Spleen (tissue), 11 donors: Measurements from ENCODE around the gene TNRC18. TPM values are rescaled to one million over a fixed set of nuclear protein-coding genes. Genes with fewer than 3 reads are reported as not detected.
A peak's percentile ranks its signal among the peaks of the same experiment; 100 is the strongest.

ENCODE experiments used
- DNase-seq: peaks from one replicate; pipeline ENCODE4 v3.0.0-alpha.2; 2020
- H3K27ac ChIP-seq, 8 donors: fragments of 200-600 bp; sonication (generic) in 7 of 8; 1 replicate in 4 of 8; 2 replicates in 4 of 8; pipeline versions ENCODE4 v1.5.0 to v1.8.0; 2016 to 2021; ENCODE audit warnings: inconsistent platforms in 4 of 8, mild to moderate bottlenecking in 4 of 8, moderate library complexity in 1 of 8
- H3K27me3 ChIP-seq, 7 donors: fragments of 200-600 bp; sonication (generic) in 6 of 7; replicated peaks in 1 of 7; 1 replicate in 4 of 7; 2 replicates in 3 of 7; pipeline versions ENCODE4 v1.5.0 to v1.8.0; 2016 to 2021; ENCODE audit warnings: inconsistent platforms in 3 of 7, mild to moderate bottlenecking in 1 of 7
- H3K36me3 ChIP-seq, 6 donors: fragments of 200-600 bp; sonication (generic) in 5 of 6; 1 replicate in 4 of 6; 2 replicates in 2 of 6; pipeline versions ENCODE4 v1.5.0 to v1.8.0; 2016 to 2021; ENCODE audit warnings: inconsistent platforms in 2 of 6
- H3K4me1 ChIP-seq, 6 donors: fragments of 200-600 bp; sonication (generic) in 5 of 6; 1 replicate in 3 of 6; 2 replicates in 3 of 6; pipeline versions ENCODE4 v1.5.0 to v1.8.0; 2016 to 2021; ENCODE audit warnings: inconsistent platforms in 3 of 6
- H3K4me3 ChIP-seq, 8 donors: fragments of 200-600 bp; sonication (generic) in 7 of 8; 1 replicate in 4 of 8; 2 replicates in 4 of 8; pipeline versions ENCODE4 v1.5.0 to v1.8.0; 2016 to 2021; ENCODE audit warnings: inconsistent platforms in 4 of 8, mild to moderate bottlenecking in 4 of 8, moderate library complexity in 2 of 8
- H3K9me3 ChIP-seq, 8 donors: fragments of 200-600 bp; sonication (generic) in 7 of 8; 1 replicate in 4 of 8; 2 replicates in 4 of 8; pipeline versions ENCODE4 v1.5.0 to v1.8.0; 2016 to 2021; ENCODE audit warnings: inconsistent platforms in 4 of 8
- CTCF ChIP-seq, 11 experiments: fragments of 200-600 bp in 7 of 11; fragments of 450-650 bp in 4 of 11; sonication (generic) in 4 of 11; IDR thresholded peaks in 8 of 11; conservative IDR thresholded peaks in 3 of 11; 1 replicate in 7 of 11; 2 replicates in 4 of 11; pipeline versions ENCODE4 v1.4.0 to v1.8.0; 2016 to 2021; ENCODE audit warnings: antibody characterized with exemption in 11 of 11, inconsistent platforms in 4 of 11, mild to moderate bottlenecking in 1 of 11
- POLR2A ChIP-seq, 3 donors: fragments of 450-650 bp; IDR thresholded peaks; one replicate each; pipeline ENCODE4 v1.5.1; 2017; ENCODE audit warnings: antibody characterized with exemption in 3 of 3, mild to moderate bottlenecking in 1 of 3
- POLR2AphosphoS5 ChIP-seq, 3 donors: sonication (generic); formaldehyde crosslinking; IDR thresholded peaks; one replicate each; pipeline ENCODE4 v1.5.1; 2017; ENCODE audit warnings: antibody characterized with exemption in 3 of 3
- WGBS, 5 donors: extraction: QIAGEN DNeasy Blood & Tissue Kit in 3 of 5; methylation state at CpG; one replicate each; pipeline versions ENCODE4 v1.1.5 to v1.1.7; 2013 to 2018; 5-methylcytosine and 5-hydroxymethylcytosine counted together
- intact Hi-C: fragments of 100-400 bp; cut with DNase I; formaldehyde crosslinking; loops from one replicate; pipeline ENCODE4 v1.15.0; 2023; ENCODE audit warnings: low total_unique reads
- polyA plus RNA-seq, 3 donors: library from polyadenylated mRNA; stranded (reverse); fragments of 200-250 nt; gene quantifications; one replicate each; pipeline ENCODE4 v1.2.1, GENCODE V29; 2013
- total RNA-seq, 7 donors: library from RNA; depleted of rRNA in 3 of 7; stranded (reverse); fragments of >200 nt in 3 of 7; fragmentation: NEBNext Ultra II Directional in 4 of 7; extraction: Animal tissue kit (Norgen Biotek cat#: 25700) in 4 of 7; gene quantifications; one replicate each; pipeline versions ENCODE4 v1.1.0 to v1.2.1, GENCODE V29; 2016 to 2021
- donor health status: healthy with polysubstance abuse.
- donor health status: DM: no; HTN: no; CAD: no; lungs with moderate emphysema.
- donor health status: DM: no; HTN: no; CAD: no.
- donor health status: Bipolar disorder and iron deficiency.
- donor health status: healthy.
- donor health status: DM: no; HTN: no; CAD: no.
- donor health status: DM: yes; HTN: yes; CAD: no.

The TNRC18 gene
- total and polyA plus RNA-seq, 10 donors: 3.4 to 124 (median 71.0) TPM

DNA sequence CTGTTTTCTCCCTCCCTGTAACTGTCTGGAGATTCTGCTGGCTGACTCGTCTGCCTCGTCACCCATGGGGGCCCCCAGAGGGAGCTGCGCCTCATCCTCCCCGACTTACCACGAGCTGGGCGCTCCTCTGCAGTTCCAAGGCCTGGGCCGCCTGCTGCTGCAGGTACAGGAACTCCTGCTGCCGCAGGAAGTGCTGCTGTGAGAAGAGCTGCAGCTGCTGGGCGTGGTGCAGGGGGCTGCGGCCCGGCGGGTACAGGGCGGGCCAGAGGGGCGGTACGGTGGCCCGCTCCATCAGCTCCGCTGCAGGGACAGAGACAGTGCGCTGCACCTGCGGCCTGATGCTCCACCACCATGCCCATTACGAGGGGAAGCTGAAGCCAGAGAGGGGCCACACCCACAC lies 47.7 kb downstream of the TNRC18 start:
- 63 to 83% (median 76%) methylated on average over 3 to 20 of the region's 20 CpGs for WGBS, 5 donors
- Histone ChIP-seq H3K4me1 (peaks cover 0 to 37% (median 10%) of the 10 kb centered on the region in 6 donors), H3K27ac (peak overlapping the region in 2 of 8 donors; percentile 21 to 30), H3K27me3 (no peaks in the 10 kb centered on the region), H3K9me3 (no peaks in the 10 kb centered on the region), H3K36me3 (peaks cover 0 to 97% (median 66%) of the 10 kb centered on the region in 6 donors), H3K4me3 (no peak overlapping the region)
- intact Hi-C loops: no loop called here
- TF ChIP-seq CTCF (IDR thresholded peaks at IDR 0.05 in 8 of 11, conservative IDR thresholded peaks at IDR 0.05 in 3 of 11): no peak
- TF ChIP-seq POLR2AphosphoS5 (IDR thresholded peaks at IDR 0.05): peak in 1 of 3 donors; percentile 44
- TF ChIP-seq POLR2A (IDR thresholded peaks at IDR 0.05): no peak
- no peak for DNase-seq

DNA sequence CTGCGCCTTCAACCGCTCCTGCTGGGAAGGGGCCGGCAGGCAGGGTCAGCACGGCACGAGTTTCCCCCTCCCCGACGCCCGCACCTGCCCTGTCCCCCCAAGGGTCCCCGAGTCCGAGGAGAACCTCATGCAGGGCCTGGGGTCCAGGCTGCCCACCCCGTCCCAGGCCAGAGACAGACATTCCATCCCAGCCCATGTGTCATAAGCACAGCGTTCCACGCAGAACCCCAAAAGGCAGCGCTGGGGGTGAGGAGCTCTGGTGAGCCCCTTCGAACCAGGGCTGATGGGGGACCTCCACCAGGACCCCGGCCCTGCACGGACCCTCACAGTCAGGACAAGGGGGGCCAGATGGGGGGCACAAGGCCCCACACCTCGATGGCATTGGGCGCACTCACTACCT lies 49.2 kb downstream of the TNRC18 start:
- no peak for DNase-seq
- no peaks in the 10 kb centered on the region for H3K9me3 ChIP-seq
- no peak overlapping the region for H3K4me3 ChIP-seq
- peaks cover 0 to 30% (median under 1%) of the 10 kb centered on the region in 6 donors for H3K4me1 ChIP-seq
- H3K36me3 ChIP-seq: peaks cover 2 to 97% (median 79%) of the 10 kb centered on the region in 6 donors
- intact Hi-C loops: no loop called here
- no peaks in the 10 kb centered on the region for H3K27me3 ChIP-seq
- TF ChIP-seq POLR2AphosphoS5 (IDR thresholded peaks at IDR 0.05) (peak in 1 of 3 donors; percentile 20), CTCF (IDR thresholded peaks at IDR 0.05 in 8 of 11, conservative IDR thresholded peaks at IDR 0.05 in 3 of 11) (no peak), POLR2A (IDR thresholded peaks at IDR 0.05) (no peak)
- WGBS, 5 donors: 94 to 100% (median 96%) methylated on average over 8 to 19 of the region's 19 CpGs
- no peak overlapping the region for H3K27ac ChIP-seq

GRCh38 chr7:5373300-5373699 lies 50.3 kb downstream of the TNRC18 start:
- no peak overlapping the region for H3K27ac ChIP-seq
- H3K9me3 ChIP-seq: no peaks in the 10 kb centered on the region
- no peaks in the 10 kb centered on the region for H3K27me3 ChIP-seq
- intact Hi-C loops: no loop called here
- H3K4me3 ChIP-seq: no peak overlapping the region
- TF ChIP-seq POLR2AphosphoS5 (IDR thresholded peaks at IDR 0.05) (no peak), POLR2A (IDR thresholded peaks at IDR 0.05) (no peak), CTCF (IDR thresholded peaks at IDR 0.05 in 8 of 11, conservative IDR thresholded peaks at IDR 0.05 in 3 of 11) (no peak)
- peaks cover 2 to 99% (median 80%) of the 10 kb centered on the region in 6 donors for H3K36me3 ChIP-seq
- no peak for DNase-seq
- WGBS, 5 donors: 92 to 94% (median 92%) methylated on average over 6 of the region's 6 CpGs
- H3K4me1 ChIP-seq: peaks cover 0 to 29% (median 0%) of the 10 kb centered on the region in 6 donors

- Histone ChIP-seq H3K27ac (no peak overlapping the region), H3K36me3 (peaks cover 2 to 95% (median 59%) of the 10 kb centered on the region in 6 donors), H3K9me3 (no peaks in the 10 kb centered on the region), H3K4me1 (peaks cover 0 to 42% (median 11%) of the 10 kb centered on the region in 6 donors), H3K27me3 (no peaks in the 10 kb centered on the region), H3K4me3 (no peak overlapping the region)
- intact Hi-C loops: no loop called here
- DNase-seq: no peak
- WGBS, 5 donors: 89 to 93% (median 92%) methylated on average over 35 to 55 of the region's 55 CpGs
- TF ChIP-seq CTCF (IDR thresholded peaks at IDR 0.05 in 8 of 11, conservative IDR thresholded peaks at IDR 0.05 in 3 of 11) (no peak), POLR2AphosphoS5 (IDR thresholded peaks at IDR 0.05) (peak in 1 of 3 donors; percentile 48), POLR2A (IDR thresholded peaks at IDR 0.05) (no peak)
These were observed 52.9 kb downstream of the TNRC18 start for GRCh38 chr7:5370454-5371353.
